Right lobe of liver (tissue), 4 donors: Measurements from ENCODE around the gene TRAFD1.

Experiments
- CTCF ChIP-seq, 4 donors: fragments of 200-600 bp in 3 of 4; fragments of 450-650 bp in 1 of 4; IDR thresholded peaks; one replicate each; pipeline versions ENCODE4 v1.5.1 to v1.8.0; 2016 to 2022; ENCODE audit warnings: antibody characterized with exemption in 4 of 4, mild to moderate bottlenecking in 2 of 4
- POLR2A ChIP-seq: fragments of 450-650 bp; IDR thresholded peaks from one replicate; pipeline ENCODE4 v1.6.1; 2017; ENCODE audit warnings: antibody characterized with exemption, mild to moderate bottlenecking
- donor health status: DM: no; HTN: no; CAD: no.
- donor health status: DM: no; HTN: no; CAD: no.
- donor health status: DM: no; HTN: yes; CAD: no.

DNA sequence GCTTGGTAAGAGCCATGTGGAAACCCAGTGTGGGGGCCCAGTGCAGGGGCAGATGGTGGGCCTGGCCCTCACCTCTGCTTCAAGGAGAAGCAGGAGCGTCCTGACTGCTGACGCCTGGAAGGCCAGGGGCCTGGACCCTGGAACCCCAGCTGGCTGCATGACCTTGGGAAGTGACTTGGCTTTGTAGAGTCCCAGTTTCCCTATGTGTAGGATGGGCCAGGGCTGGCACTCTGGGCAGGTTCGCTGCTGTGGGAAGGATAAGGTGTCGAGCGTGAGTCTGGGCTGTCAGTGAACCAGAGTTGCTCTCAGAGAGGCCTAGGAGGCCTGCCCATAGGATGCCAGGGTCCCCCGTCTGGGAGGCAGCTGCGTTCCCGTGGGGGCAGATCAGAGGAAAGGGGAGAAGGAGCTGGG is 43.2 kb downstream of the TRAFD1 start:
- no peak for TF ChIP-seq CTCF (IDR thresholded peaks at IDR 0.05)
- TF ChIP-seq POLR2A: no peak
